Activated T-cell treated with anti-CD3 and anti-CD28 coated beads for 4 hours (primary cell): ENCODE data around the gene TNFRSF8.
A peak's percentile ranks its signal among the peaks of the same experiment; 100 is the strongest.

Experiments used
- DNase-seq: peaks from one replicate; pipeline ENCODE4 v3.0.0-alpha.2; 2020

TNFRSF8 gene

GRCh38 chr1:12064073-12064969, 1.2 kb downstream of the TNFRSF8 start:
- no peak for DNase-seq

GRCh38 chr1:12065872-12066271, 2.8 kb downstream of the TNFRSF8 start:
- DNase-seq = no peak

DNA sequence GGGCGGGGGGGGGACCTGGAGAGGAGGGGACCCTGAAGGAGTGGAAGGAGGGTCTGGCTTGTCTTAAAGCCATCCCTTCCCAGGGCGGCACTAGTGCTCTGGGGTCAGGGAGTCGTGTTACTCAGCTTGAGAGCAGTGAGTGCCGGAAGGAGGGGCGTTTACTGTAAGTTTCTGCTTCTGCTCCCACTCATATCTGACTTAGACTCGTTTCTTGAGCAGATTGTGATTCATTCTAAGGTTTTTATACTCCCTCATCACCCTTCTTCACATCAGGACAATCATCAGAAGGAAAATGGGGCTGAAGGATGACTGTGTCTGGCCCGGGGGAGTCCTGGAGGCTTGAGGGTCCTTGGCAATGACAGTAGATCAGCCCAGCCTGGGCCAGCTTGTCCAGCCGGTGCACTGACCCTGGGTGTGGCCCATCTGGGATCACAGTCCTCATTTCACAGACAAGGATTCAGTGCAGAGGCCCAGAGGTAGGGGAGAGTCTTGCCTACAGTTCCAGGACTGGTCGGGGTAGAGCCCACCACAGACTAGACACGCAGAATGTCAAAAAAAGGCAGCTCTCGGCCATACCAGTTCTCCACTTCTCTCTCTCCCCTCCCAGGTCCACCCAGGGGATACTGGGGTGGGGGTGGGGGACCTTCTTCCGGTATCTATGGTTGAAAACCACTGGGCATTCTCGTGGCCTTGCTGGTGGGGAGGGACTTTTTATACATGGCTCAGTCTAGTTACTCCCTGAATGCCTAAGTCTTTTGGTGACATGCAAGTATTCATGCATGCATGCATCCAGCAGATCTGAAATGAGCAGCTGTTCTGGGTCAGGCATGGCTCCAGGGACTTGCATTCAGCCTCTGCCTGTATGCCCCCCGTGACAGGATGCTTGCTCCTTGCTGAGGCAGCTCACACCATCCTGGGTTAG, 5.1 kb downstream of the TNFRSF8 start:
- DNase-seq = no peak

- no peak for DNase-seq
These were observed 6.6 kb downstream of the TNFRSF8 start for GRCh38 chr1:12069623-12070244.

DNA sequence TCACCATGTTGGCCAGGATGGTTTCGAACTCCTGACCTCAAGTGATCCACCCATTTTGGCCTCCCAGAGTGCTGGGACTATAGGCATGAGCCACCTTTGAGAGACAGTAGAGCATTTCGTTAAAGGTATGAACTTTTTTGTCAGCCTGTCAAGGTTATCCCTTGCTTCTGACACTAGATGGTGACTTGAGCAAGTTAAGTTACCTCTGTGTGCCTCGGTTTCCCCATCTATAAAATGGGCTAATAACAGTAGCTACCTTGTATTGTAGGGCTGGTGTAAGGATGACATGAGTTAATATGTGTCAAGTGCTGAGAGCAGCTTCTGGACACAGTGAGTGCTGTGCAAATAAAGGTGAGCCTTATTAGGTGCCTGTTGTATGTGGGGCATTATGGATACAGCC, 8.8 kb downstream of the TNFRSF8 start:
- DNase-seq = no peak

DNA sequence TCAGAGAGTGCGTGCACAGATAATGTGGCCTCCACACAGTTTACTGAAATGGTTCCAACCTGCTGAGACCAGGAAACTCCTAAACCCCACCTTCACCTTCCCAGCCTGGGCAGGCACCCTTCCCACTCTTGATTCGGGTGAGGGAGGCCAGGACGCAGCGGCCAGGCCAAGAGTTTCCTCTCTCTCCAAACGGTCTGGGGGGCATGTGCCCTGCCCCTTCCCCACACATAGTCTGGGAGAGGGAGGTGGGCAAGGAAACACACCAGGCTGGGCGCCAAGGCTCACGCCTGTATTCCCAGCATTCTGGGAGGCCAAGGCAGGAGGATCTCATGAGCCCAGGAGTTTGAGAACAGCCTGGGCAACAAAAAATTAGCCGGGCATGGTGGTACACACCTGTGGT, 9.6 kb downstream of the TNFRSF8 start:
- DNase-seq = no peak

- DNase-seq = no peak
These were observed 10.7 kb downstream of the TNFRSF8 start for GRCh38 chr1:12073796-12074195.

GRCh38 chr1:12075195-12076114, 12.4 kb downstream of the TNFRSF8 start:
- DNase-seq = no peak

DNA sequence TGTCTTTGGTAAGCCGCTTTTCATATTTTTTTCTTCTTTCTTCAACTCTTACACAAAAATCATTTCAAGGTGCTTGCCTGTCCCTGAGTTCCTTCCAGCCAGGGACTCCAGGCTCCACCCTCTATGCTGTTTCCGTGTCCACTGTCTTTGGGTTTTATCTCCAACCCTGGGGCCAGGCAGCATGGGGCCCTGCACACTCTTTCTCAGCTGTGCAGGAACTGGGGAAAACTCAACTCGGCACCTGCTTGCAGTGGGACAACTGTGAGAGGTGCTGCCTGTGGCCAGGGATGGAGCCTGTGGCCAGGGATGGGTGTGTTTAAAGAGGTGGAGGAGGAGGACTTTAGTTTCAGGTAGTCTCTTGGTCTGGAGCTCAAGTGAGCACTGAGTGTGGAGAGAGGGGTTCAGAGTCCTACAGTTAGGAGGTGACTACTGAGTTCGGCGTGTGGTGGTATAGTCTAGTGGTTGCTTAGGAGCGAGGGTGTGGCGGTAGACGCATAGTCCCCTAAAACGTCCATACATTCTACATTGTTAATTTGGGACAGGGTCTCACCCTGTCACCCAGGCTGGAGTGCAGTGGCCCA, 13.4 kb downstream of the TNFRSF8 start:
- no peak for DNase-seq

DNA sequence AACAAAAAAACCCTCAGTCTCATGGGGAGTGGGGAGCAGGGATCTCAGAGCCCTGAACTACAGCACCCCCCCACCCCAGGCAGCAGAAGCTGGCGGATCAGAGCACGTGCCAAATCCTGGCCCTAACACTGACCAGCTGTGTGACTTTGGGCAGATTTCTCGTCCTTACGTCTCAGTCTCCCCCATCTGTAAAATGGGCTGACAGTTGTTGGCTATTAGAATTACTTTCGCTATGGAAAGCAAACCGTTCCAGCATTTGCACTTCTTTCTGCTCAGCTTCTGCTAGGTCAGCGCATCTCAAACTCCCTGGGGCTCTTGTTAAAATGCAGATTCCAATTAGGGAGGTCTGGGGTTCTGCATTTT, 15.5 kb downstream of the TNFRSF8 start:
- no peak for DNase-seq

GRCh38 chr1:12078938-12079861, 16.1 kb downstream of the TNFRSF8 start:
- DNase-seq = peak; percentile 28

DNA sequence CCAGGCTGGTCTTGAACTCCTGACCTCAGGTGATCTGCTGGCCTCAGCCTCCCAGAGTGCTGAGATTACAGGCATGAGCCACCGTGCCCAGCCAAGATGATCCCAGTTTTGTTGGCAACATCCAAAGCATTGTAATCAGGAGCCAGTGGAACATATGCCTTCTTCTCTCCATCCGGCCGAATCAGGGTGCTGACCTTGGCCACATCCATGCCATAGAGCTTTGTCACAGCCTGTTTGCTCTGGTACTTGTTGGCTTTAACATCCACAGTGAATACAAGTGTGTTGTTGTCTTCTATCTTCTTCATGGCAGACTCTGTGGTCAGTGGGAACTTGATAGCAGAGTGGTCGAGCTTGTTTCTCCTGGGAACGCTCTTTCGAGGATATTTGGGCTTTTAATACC, 17.1 kb downstream of the TNFRSF8 start:
- DNase-seq = no peak

DNA sequence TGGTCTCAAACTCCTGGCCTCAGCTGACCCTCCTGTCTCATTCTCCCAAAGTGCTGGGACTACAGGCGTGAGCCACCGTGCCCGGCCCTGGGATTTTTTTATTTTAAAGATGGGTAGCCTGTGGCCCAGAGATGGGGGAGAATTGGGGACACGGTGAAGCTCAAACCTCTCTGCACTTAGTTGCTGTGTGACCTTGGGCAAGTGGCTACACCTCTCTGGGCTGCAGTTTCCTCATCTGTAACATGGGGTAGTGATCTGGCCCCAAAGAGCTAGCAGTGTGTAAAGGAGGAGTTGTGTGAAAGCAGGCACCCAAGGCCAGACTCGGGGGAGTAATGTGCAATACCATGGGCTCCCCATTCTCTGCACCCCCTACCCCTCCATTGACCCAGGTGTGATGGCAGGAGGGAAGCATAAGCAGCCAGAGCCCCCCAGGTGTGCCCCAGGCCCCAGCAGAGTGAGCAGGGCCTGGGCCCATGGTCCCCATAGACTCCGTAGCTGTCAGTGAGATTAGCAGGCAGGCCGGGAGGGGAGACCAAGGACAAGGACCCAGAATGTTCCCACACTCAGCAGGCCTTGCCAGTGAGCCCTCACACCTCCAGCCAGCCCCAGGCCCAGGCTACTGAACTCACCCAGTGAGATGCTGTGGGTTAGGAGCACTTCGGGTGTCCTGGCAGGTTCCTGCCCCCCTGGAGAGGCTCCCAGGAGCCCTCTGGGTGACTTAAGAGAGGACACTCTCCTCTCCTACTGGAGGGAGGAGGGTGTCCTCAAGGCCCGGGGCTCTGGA, 17.9 kb downstream of the TNFRSF8 start:
- no peak for DNase-seq

DNA sequence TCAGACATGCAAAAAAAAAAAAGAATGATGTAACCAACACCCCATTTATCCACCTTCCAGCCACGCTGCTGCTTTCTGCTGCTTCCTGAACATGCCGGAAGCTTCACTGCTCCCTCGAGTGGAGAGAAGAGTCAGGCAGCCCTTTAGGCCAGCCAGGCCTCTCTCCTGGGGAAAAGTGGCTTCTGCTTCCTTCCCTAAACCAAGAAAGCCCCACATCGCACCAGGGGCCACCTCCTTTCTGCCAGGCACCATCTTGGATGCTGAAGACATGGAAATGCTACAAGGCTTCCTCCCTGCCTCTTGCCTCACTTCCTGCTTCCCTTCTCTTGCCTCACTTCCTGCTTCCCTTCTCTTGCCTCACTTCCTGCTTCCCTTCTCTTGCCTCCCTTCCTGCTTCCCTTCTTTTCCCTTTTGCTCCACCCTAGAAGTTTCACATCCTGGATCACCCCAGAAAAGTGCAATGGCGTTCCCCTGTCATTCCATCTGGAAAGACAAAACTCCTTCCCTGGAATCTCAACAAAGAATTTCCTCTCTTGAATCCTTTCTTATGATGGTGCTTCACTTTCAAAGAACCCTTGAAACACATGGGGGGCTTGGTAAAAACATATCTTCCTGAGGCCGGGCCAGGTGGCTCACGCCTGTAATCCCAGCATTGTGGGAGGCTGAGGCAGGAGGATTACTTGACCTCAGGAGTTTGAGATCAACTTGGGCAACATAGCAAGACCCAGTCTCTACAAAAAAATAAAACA, 18.7 kb downstream of the TNFRSF8 start:
- no peak for DNase-seq

DNA sequence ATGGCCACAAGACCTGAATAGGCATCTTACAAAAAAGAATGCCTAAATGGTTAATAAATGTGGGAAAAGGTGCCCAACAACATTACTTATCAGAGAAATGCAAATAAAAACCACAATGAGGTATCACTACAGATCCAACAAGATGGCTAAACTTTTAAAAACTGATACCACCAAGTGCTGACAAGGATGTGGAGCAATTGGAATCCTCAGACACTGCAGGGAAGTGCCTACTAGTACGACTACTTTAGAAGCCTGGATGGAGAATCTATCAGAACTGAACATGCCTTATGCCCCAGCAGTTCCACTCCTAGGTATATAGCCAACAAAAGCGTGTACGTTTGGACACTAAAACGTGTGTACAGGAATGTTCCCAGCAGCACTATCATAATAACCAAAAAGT, 19.9 kb downstream of the TNFRSF8 start:
- no peak for DNase-seq

GRCh38 chr1:12083766-12084165, 20.7 kb downstream of the TNFRSF8 start:
- DNase-seq = no peak

- DNase-seq = no peak
These were observed 22.6 kb downstream of the TNFRSF8 start for GRCh38 chr1:12085643-12086260.

GRCh38 chr1:12087797-12088314, 24.8 kb downstream of the TNFRSF8 start:
- DNase-seq = no peak
